Tibial nerve (tissue), 4 donors: ENCODE results near the gene CCDC13. TPM values are rescaled to one million over a fixed set of nuclear protein-coding genes. Genes with fewer than 3 reads are reported as not detected.
A peak's percentile ranks its signal among the peaks of the same experiment; 100 is the strongest.

Source experiments
- DNase-seq, 2 donors: peaks; one replicate each; pipeline ENCODE4 v3.0.0-alpha.2; 2019; ENCODE audit warnings: low spot score in 2 of 2
- H3K27ac ChIP-seq, 4 donors: fragments of 200-600 bp; sonication (generic) in 3 of 4; one replicate each; pipeline ENCODE4 v1.5.1; 2017 to 2019; ENCODE audit warnings: mild to moderate bottlenecking in 1 of 4
- H3K27me3 ChIP-seq, 2 donors: fragments of 200-600 bp; sonication (generic) in 1 of 2; one replicate each; pipeline versions ENCODE4 v1.5.1 to v1.6.0; 2017 to 2019
- H3K36me3 ChIP-seq, 3 donors: fragments of 200-600 bp; sonication (generic); one replicate each; pipeline ENCODE4 v1.5.1; 2018 to 2019
- H3K4me1 ChIP-seq, 4 donors: fragments of 200-600 bp; sonication (generic) in 3 of 4; one replicate each; pipeline ENCODE4 v1.5.1; 2017 to 2019
- H3K4me3 ChIP-seq, 4 donors: fragments of 200-600 bp; sonication (generic) in 3 of 4; one replicate each; pipeline ENCODE4 v1.5.1; 2017 to 2019; ENCODE audit warnings: mild to moderate bottlenecking in 1 of 4, moderate library complexity in 1 of 4
- H3K9me3 ChIP-seq, 4 donors: fragments of 200-600 bp; sonication (generic) in 3 of 4; one replicate each; pipeline ENCODE4 v1.5.1; 2017 to 2019
- EP300 ChIP-seq, 2 donors: sonication (generic); formaldehyde crosslinking; IDR thresholded peaks; one replicate each; pipeline ENCODE4 v1.6.1; 2017; ENCODE audit warnings: antibody characterized with exemption in 2 of 2, mild to moderate bottlenecking in 1 of 2
- POLR2A ChIP-seq, 2 donors: fragments of 450-650 bp; IDR thresholded peaks; one replicate each; pipeline ENCODE4 v1.6.1; 2017; ENCODE audit warnings: antibody characterized with exemption in 2 of 2, mild to moderate bottlenecking in 2 of 2, moderate library complexity in 2 of 2
- WGBS, 2 donors: methylation state at CpG; one replicate each; pipeline ENCODE4 v1.1.5; 2018; 5-methylcytosine and 5-hydroxymethylcytosine counted together
- total RNA-seq, 4 donors: library from RNA; depleted of rRNA; stranded (reverse); fragments of >200 nt; gene quantifications; one replicate each; pipeline ENCODE4 v1.1.0, GENCODE V29; 2016
- TF ChIP-seq, protein P1 (sequence below), 5 experiments: fragments of 200-600 bp in 3 of 5; fragments of 450-650 bp in 2 of 5; sonication (generic) in 3 of 5; IDR thresholded peaks; one replicate each; pipeline ENCODE4 v1.5.1; 2016 to 2019; ENCODE audit warnings: antibody characterized with exemption in 5 of 5, mild to moderate bottlenecking in 3 of 5, moderate library complexity in 2 of 5

CCDC13 gene
- total RNA-seq, 4 donors from 2014 or later = 1.7 to 12.6 (median 2.0) TPM

DNA sequence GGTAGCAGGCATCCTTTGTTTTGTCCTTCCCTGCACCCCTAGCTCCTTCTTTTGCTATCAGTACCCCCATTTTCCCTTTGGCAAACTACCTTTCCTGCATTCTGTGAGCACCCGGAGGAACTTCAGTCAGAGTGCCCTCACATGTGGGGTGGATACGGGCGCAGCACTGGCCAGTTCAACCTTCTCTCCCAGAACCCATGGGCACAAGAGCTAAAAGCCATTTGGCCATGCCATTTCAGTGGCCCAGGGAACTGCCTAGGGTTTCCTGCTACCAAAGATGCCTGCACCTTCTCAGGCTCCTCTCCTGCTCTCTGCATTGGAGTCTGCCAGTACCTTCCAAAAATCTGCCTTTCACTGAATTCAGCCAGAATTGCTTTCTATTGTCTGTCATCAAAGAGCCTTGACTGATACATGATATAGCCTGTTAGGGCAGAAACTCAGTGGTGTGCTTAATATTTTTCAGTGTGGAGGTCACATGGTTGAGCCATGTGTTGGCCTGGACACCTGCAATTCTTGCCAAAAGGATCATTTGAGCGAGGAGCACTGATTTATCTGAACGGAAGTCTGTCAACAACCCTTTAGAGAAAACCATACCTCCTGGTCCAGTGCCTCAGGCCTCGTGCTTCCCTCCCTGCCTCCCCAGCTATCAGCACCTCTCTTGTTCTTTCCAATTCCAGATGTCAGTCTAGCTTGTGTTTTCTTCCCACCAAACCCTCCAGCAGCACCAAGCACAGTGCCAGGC lies 43.5 kb downstream of the CCDC13 start:
- WGBS, 2 donors = 82 to 89% methylated on average over 6 of the region's 6 CpGs

DNA sequence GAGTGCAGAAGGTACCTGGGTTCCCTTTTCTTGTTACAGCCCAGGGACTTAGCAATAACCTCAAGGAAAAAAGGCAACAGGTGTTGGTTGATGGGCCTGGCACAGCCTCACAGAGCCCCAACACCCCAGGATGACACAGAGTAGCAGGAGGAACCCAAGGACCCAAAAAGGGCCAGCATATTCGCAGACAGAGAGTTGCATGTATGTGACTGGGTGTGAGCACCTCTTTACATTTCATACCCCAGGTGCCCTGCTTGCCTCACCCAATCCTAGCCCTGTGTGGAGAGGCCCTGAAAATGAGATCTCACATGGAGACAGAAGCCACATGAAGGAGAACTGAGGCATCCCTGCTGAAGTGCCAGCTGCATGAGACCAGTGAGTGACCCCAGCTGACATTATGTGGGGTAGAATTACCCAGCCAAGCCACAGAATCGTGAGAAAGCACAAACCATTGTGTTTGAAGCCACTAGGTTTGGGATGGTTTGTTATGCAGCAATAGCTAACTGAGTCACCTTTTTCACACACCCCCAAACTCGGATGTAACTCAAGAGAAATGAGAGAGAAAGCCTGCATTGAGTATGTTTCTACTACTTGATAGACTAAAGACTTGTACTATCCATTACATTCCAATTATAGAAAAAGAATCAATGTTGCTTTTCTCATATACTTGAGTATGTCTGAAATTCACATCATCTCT lies 44.2 kb downstream of the CCDC13 start:
- Histone ChIP-seq H3K27me3 (no peaks in the 10 kb centered on the region), H3K9me3 (no peaks in the 10 kb centered on the region), H3K27ac (peak overlapping the region in 2 of 4 donors; percentile 86 to 95), H3K36me3 (no peaks in the 10 kb centered on the region), H3K4me3 (no peak overlapping the region), H3K4me1 (peaks cover 0 to 70% (median 3%) of the 10 kb centered on the region in 4 donors)
- TF ChIP-seq POLR2A (IDR thresholded peaks at IDR 0.05) = no peak
- TF ChIP-seq EP300 (IDR thresholded peaks at IDR 0.05) = no peak
- TF ChIP-seq, protein P1, sequence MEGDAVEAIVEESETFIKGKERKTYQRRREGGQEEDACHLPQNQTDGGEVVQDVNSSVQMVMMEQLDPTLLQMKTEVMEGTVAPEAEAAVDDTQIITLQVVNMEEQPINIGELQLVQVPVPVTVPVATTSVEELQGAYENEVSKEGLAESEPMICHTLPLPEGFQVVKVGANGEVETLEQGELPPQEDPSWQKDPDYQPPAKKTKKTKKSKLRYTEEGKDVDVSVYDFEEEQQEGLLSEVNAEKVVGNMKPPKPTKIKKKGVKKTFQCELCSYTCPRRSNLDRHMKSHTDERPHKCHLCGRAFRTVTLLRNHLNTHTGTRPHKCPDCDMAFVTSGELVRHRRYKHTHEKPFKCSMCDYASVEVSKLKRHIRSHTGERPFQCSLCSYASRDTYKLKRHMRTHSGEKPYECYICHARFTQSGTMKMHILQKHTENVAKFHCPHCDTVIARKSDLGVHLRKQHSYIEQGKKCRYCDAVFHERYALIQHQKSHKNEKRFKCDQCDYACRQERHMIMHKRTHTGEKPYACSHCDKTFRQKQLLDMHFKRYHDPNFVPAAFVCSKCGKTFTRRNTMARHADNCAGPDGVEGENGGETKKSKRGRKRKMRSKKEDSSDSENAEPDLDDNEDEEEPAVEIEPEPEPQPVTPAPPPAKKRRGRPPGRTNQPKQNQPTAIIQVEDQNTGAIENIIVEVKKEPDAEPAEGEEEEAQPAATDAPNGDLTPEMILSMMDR (IDR thresholded peaks at IDR 0.05) = no peak
- WGBS, 2 donors = 69 to 78% methylated on average over 3 of the region's 3 CpGs
- no peak for DNase-seq

More for the DNA sequence above, 43.5 kb downstream of the CCDC13 start:
- no peak for DNase-seq
- Histone ChIP-seq H3K9me3 (no peaks in the 10 kb centered on the region), H3K4me1 (peaks cover 0 to 77% (median 3%) of the 10 kb centered on the region in 4 donors), H3K27ac (peak overlapping the region; percentile 78 to 95 (median 84)), H3K36me3 (no peaks in the 10 kb centered on the region), H3K4me3 (no peak overlapping the region), H3K27me3 (no peaks in the 10 kb centered on the region)
- TF ChIP-seq EP300 (IDR thresholded peaks at IDR 0.05) (peak in 1 of 2 donors; percentile 11), POLR2A (IDR thresholded peaks at IDR 0.05) (no peak)
- TF ChIP-seq, protein P1 (IDR thresholded peaks at IDR 0.05) = no peak

DNA sequence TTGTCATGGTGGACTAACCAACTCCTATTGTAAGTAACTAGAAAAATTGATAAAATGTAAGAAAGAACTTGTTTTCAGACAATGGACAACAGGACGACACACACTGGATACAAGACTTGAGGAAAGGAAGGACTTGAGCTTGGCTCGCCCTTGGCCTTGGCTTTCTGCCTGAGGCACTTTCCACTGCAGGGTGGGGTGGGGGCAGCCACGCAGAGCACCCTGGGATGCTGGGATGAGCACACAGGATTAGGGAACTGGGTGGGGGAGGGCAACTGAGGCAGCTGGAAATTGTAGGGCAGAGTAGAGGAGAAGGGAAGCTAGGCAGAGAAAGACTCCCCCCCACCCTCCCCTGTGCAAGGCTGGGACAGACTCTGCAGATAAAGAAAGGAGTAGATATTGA lies 45.0 kb downstream of the CCDC13 start:
- WGBS, 2 donors = 5 to 17% methylated on average over 3 of the region's 3 CpGs
- Histone ChIP-seq H3K4me3 (no peak overlapping the region), H3K9me3 (no peaks in the 10 kb centered on the region), H3K27me3 (no peaks in the 10 kb centered on the region), H3K36me3 (no peaks in the 10 kb centered on the region), H3K27ac (peak overlapping the region in 2 of 4 donors; percentile 31 to 95), H3K4me1 (peaks cover 0 to 62% (median 3%) of the 10 kb centered on the region in 4 donors)
- DNase-seq = no peak
- TF ChIP-seq POLR2A (IDR thresholded peaks at IDR 0.05) = no peak
- TF ChIP-seq EP300 (IDR thresholded peaks at IDR 0.05) = no peak
- TF ChIP-seq, protein P1 (IDR thresholded peaks at IDR 0.05) = no peak

DNA sequence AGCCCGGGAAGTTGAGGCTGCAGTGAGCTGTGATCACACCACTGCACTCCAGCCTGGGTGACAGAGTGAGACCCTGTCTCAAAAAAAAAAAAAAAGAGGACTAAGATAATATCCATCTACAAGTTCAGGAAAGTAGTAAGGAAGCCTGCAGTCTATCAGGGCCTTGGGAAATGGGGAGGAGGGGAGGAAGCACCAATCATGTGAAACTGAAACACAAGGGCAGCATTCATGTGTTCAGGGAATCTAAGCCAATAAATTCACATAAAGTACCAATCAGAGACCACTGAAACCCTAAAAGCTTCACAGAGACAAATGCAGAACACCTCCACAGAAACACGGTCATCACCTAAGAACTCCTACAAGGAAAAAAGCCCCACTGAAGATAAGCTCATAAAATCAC lies 47.6 kb downstream of the CCDC13 start:
- TF ChIP-seq, protein P1 (IDR thresholded peaks at IDR 0.05) = no peak
- no peak for TF ChIP-seq POLR2A (IDR thresholded peaks at IDR 0.05)
- no peak for TF ChIP-seq EP300 (IDR thresholded peaks at IDR 0.05)
- H3K27me3 ChIP-seq = no peaks in the 10 kb centered on the region

GRCh38 chr3:42723219-42723618 lies 49.8 kb downstream of the CCDC13 start:
- H3K27me3 ChIP-seq = no peaks in the 10 kb centered on the region
- no peak for DNase-seq
- no peaks in the 10 kb centered on the region for H3K9me3 ChIP-seq
- H3K4me1 ChIP-seq = peaks cover 0 to 14% (median 3%) of the 10 kb centered on the region in 4 donors
- TF ChIP-seq, protein P1 (IDR thresholded peaks at IDR 0.05) = no peak
- TF ChIP-seq EP300 (IDR thresholded peaks at IDR 0.05) (no peak), POLR2A (IDR thresholded peaks at IDR 0.05) (no peak)
- no peaks in the 10 kb centered on the region for H3K36me3 ChIP-seq
- no peak overlapping the region for H3K27ac ChIP-seq
- H3K4me3 ChIP-seq = no peak overlapping the region
- WGBS, 2 donors = 81 to 82% methylated on average over 2 of the region's 2 CpGs

More for the DNA sequence above, 47.6 kb downstream of the CCDC13 start:
- peaks cover 0 to 36% (median 3%) of the 10 kb centered on the region in 4 donors for H3K4me1 ChIP-seq
- WGBS, 2 donors = 62 to 69% methylated on average over 2 of the region's 2 CpGs
- H3K9me3 ChIP-seq = no peaks in the 10 kb centered on the region
- no peak overlapping the region for H3K4me3 ChIP-seq
- no peaks in the 10 kb centered on the region for H3K36me3 ChIP-seq
- H3K27ac ChIP-seq = peak overlapping the region in 2 of 4 donors; percentile 45 to 59
- no peak for DNase-seq
